ENCODE data around the gene H2BK1.

H2BK1 gene

DNA sequence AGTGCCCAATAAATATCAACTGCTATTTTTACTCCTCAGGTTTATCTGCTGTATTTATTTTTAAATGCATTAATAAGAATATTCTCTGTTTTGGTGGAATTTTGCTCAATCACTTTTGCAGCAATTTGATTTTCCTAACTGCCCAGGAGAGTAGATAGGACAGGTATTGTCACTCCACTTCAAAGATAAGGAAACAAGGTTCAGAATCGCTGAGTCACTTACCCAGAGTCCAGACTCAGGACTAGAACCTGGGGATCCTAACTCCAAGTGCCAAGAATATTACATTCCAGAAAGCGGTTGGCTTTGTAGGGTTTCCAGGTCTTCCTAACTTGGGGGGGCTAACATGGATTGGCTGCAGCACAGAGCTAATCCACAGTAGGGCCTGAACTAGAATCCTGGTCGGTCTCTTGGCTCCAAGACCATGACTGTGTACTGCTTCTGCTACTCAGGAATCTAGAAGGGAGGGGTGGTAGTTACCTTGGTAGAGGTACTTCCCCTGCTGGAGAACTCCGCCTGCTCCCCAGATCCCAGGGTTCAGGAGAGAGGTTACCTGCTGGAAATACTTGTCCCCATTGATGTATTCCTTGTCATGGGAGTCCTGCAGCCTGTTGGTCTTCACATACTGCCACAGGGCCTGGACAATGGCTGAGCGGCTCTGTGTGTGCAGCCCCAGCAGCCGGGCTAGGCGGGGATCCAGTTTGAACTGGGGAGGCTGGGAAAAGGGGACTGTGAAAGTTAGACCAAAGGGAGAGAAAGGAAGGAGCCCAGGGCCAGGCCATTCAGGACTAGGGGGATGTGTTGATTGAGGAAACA lies 30.9 kb upstream of the H2BK1 start:
- peaks cover 21% of the 10 kb centered on the region for H3K27me3 ChIP-seq (ENCODE audit: control insufficient read depth, low read length)
- no peaks in the 10 kb centered on the region for H3F3A ChIP-seq (ENCODE audit: control insufficient read depth, insufficient read depth)
- no peak overlapping the region for H3K4me2 ChIP-seq (ENCODE audit: low read length)
- peaks cover 23% of the 10 kb centered on the region; the same call in 1 of the 2 replicates for H3K36me3 ChIP-seq (ENCODE audit: control insufficient read depth, low read length)
- H3K9me3 ChIP-seq (ENCODE audit: control insufficient read depth, insufficient read depth, low read length) = no peaks in the 10 kb centered on the region
- H4K20me1 ChIP-seq (ENCODE audit: control insufficient read depth, insufficient read depth, low read depth, low read length) = 0 out of 2 replicates have a peak, but pooled peaks cover 2% of the 10 kb centered on the region
- H3K9me2 ChIP-seq (replicated peaks; ENCODE audit: control insufficient read depth, low read length) = no peaks in the 10 kb centered on the region
- no peaks in the 10 kb centered on the region for H3K79me2 ChIP-seq (ENCODE audit: control insufficient read depth, low read length)
- peaks cover 37% of the 10 kb centered on the region for H3K4me1 ChIP-seq (ENCODE audit: control insufficient read depth, low read length)
- no peak overlapping the region for H3K4me3 ChIP-seq (ENCODE audit: low read length)
- TF ChIP-seq, protein P1, sequence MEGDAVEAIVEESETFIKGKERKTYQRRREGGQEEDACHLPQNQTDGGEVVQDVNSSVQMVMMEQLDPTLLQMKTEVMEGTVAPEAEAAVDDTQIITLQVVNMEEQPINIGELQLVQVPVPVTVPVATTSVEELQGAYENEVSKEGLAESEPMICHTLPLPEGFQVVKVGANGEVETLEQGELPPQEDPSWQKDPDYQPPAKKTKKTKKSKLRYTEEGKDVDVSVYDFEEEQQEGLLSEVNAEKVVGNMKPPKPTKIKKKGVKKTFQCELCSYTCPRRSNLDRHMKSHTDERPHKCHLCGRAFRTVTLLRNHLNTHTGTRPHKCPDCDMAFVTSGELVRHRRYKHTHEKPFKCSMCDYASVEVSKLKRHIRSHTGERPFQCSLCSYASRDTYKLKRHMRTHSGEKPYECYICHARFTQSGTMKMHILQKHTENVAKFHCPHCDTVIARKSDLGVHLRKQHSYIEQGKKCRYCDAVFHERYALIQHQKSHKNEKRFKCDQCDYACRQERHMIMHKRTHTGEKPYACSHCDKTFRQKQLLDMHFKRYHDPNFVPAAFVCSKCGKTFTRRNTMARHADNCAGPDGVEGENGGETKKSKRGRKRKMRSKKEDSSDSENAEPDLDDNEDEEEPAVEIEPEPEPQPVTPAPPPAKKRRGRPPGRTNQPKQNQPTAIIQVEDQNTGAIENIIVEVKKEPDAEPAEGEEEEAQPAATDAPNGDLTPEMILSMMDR (IDR thresholded peaks at IDR 0.05; ENCODE audit: low read depth, low read length, poor library complexity, severe bottlenecking) = no peak
- TF ChIP-seq EZH2phosphoT487 (IDR thresholded peaks at IDR 0.05; ENCODE audit: borderline replicate concordance, low read length) = no peak
- no peak overlapping the region for H3K27ac ChIP-seq (ENCODE audit: low read depth, low read length)

DNA sequence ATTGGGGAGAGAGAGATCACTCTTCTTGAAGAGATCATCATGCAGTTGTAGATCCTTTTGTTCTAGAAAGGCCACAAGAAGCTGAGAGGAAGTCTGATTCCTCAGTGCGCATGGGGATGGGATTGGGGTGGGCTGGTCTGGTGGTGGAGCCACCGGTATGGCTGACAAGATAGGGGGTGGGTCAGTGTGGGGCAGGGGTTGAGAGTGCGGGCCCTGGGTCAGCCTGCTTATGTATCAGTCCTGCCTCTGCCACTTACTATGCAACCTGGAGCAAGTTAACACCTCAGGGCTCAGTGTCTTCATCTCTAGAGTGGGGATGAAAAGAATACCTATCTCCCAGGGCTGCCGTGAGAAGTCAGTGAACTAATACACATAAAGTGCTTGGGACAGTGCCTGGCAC lies 30.2 kb upstream of the H2BK1 start:
- no peak overlapping the region for H3K27ac ChIP-seq (ENCODE audit: low read depth, low read length)
- peaks cover 34% of the 10 kb centered on the region for H3K4me1 ChIP-seq (ENCODE audit: control insufficient read depth, low read length)
- H3K4me2 ChIP-seq (ENCODE audit: low read length) = no peak overlapping the region
- H3K4me3 ChIP-seq (ENCODE audit: low read length) = no peak overlapping the region
- H3K9me3 ChIP-seq (ENCODE audit: control insufficient read depth, insufficient read depth, low read length) = no peaks in the 10 kb centered on the region
- no peaks in the 10 kb centered on the region for H3K79me2 ChIP-seq (ENCODE audit: control insufficient read depth, low read length)
- H3F3A ChIP-seq (ENCODE audit: control insufficient read depth, insufficient read depth) = no peaks in the 10 kb centered on the region
- no peaks in the 10 kb centered on the region for H3K9me2 ChIP-seq (replicated peaks; ENCODE audit: control insufficient read depth, low read length)
- H4K20me1 ChIP-seq (ENCODE audit: control insufficient read depth, insufficient read depth, low read depth, low read length) = no peaks in the 10 kb centered on the region
- TF ChIP-seq, protein P1 (IDR thresholded peaks at IDR 0.05; ENCODE audit: low read depth, low read length, poor library complexity, severe bottlenecking) = no peak
- H3K36me3 ChIP-seq (ENCODE audit: control insufficient read depth, low read length) = peaks cover 26% of the 10 kb centered on the region
- H3K27me3 ChIP-seq (ENCODE audit: control insufficient read depth, low read length) = peaks cover 15% of the 10 kb centered on the region

DNA sequence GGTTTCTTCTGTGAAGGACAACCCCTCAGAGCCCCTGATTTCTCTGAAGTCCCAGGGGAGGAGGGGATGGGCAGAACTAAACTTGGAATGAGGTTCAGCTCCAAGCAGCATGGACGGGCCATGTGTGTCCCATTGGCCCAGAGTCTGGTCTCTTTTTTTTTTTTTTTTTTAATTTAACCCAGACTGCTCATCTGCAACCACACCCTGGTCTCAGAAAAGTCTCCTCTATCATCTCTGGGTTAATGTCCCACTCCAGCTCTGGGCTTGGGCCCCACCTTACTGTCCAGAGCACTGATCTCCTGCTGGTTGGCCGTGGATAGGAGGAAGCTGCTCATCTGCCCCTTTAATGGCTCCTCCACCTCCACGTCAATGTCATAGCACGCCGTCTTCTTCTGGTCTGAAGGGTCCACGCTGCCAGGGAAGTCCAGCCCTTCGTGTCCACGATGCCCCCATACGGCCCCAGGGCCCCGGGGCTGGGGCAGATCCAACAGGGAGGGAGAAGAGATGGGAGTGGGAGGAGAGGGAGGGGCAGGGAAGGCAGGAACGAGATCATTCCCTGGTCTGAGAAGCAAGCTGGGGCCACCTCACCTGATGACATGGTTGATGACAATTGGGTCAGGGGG lies 29.7 kb upstream of the H2BK1 start:
- Histone ChIP-seq H3K4me2 (ENCODE audit: low read length) (no peak overlapping the region), H3K4me3 (ENCODE audit: low read length) (no peak overlapping the region), H3K9me3 (ENCODE audit: control insufficient read depth, insufficient read depth, low read length) (no peaks in the 10 kb centered on the region), H3F3A (ENCODE audit: control insufficient read depth, insufficient read depth) (no peaks in the 10 kb centered on the region), H3K36me3 (ENCODE audit: control insufficient read depth, low read length) (peaks cover 32% of the 10 kb centered on the region), H4K20me1 (ENCODE audit: control insufficient read depth, insufficient read depth, low read depth, low read length) (no peaks in the 10 kb centered on the region), H3K79me2 (ENCODE audit: control insufficient read depth, low read length) (peaks cover 4% of the 10 kb centered on the region), H3K27me3 (ENCODE audit: control insufficient read depth, low read length) (peaks cover 11% of the 10 kb centered on the region), H3K27ac (ENCODE audit: low read depth, low read length) (no peak overlapping the region), H3K9me2 (replicated peaks; ENCODE audit: control insufficient read depth, low read length) (no peaks in the 10 kb centered on the region), H3K4me1 (ENCODE audit: control insufficient read depth, low read length) (peaks cover 30% of the 10 kb centered on the region)
- TF ChIP-seq EZH2phosphoT487 (IDR thresholded peaks at IDR 0.05; ENCODE audit: borderline replicate concordance, low read length) = no peak
- TF ChIP-seq, protein P1 (IDR thresholded peaks at IDR 0.05; ENCODE audit: low read depth, low read length, poor library complexity, severe bottlenecking) = no peak

Data from DOHH2 (cell line).